GM19035 (cell line): ENCODE results near the gene PRDX3.
"Not testable (repeated sequence)": the region's sequence is repeated elsewhere in the genome, so short reads cannot be mapped to it uniquely, and the experiment has no call there.

Experiments
- ATAC-seq: cut with Tn5 transposase; IDR thresholded peaks from one replicate; pipeline ENCODE4 v1.9.1; 2021; ENCODE audit not compliant: unreplicated experiment

The PRDX3 gene

DNA sequence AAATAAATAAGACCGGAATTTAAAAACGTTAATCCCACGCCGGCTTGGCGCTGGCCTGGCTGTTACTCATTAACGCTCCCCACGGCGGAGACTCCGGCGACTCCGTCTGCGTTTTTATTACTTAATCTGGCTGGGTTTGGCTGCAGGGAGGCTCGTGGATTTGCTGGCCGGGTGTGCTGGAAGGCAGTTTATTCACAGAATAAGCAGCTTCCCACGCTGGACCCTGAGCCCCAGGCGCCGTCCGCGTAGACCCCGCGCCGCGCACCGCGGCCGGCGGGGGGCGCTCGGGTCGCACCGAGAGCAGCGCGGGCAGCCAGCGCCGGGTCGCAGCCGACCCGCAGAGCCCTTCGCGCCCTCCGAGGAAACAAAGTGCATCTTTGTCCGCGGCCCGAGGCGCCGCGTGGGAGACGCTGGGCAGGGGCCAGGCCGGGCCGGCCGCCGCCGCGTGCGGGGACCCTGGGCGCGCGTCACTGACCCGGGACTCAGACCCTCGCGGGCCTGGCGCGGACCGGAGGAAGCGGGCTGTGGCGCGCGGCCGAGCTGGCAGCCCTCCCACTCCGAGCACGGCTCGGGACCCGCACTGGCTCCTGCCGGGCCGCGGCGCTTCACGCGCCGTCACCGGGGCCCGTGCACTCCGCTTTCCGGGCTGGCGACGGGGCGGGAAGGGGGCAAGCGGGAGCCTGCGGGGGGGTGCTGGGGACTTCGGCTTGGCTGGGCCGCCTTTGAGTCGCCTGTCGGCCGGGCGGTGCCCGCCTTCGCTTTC lies 28.2 kb upstream of the PRDX3 start:
- peak; percentile 59 for ATAC-seq

DNA sequence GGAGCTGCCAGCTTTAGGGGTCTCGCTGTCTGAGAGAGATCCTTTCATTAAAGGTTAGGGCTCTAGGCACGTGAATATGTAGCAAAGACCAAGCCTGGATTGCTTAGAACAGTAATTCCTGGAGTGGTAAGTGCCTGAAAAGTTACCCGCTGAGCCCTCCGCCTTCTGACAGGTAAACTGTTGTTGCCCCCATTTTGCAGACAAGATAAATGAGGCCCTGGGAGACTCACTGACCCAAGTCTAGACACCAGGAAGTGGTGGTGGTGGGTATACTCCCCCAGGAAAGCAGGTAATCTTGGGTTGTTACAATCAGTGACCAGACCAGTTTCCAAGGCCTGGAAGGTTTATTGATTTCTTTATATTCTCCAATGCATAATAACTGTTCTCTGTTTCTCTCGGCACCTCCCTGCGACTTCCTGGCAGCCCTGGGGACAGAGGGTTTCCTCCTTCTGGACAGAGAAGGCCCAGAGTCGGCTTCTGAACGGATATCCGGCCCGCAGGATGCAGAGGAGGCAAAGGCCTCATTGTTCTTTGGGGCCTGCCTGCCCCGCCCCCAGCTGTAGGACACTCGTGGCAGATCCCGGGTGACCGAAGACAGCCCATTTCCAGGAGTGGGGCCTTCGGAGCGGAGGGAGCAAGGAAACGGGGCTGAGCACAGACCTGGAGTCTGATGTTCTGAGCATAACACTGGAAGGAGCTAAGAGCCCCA lies 27.4 kb upstream of the PRDX3 start:
- ATAC-seq: peak; percentile 28

GRCh38 chr10:119203006-119203405 lies 24.4 kb upstream of the PRDX3 start:
- ATAC-seq: no peak

DNA sequence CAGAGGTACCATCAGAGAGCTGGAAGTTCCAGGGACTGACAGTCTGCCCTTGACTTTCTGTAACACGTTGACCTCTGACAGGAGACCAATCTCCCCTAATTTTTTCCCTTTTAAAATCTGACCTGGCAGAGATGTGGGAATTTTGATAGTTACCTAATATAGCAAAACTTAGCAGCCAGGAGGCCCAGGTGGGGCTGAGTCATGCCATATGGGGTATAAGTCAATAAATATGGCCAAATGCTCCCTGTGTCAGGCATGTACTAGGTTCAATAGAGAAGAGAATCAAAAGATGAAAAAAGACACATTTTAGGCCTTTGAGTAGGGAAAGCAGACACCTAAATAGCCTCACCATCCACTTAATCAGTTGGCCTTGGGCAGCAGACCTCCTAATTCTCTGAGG lies 22.6 kb upstream of the PRDX3 start:
- no peak for ATAC-seq

DNA sequence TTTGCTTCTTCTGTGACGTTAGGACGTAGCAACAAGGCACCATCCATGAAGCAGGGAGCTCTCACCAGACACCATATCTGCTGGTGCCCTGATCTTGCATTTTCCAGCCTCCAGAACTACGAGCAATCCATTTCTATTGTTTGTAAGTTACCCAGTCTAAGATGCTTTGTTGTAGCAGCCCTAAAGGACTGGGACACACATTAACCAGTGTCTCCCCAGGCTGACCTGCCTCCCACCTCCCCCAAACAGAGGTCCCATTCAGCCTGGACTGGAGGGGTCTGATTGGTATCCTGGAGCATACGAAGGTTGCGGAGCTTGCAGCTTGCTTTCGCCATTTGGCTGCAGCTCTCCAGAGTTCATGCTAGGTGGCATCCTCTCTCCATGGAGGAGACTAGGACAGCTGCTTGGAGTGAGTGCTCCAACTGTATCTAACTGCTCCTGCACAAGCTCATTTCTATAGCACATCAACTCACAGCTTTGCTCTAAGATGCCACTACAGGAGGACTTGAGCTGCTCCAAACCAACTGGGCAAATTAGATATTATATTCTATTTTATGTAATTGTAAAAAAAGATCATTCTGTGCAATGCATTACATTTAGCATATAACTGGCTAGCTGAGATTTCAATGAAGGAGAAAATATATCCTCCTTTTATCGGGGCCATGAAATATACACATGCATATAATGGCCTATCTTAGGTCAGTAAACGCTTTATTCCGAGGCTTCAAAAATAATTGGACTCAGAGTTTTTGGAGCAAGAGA lies 20.8 kb upstream of the PRDX3 start:
- ATAC-seq: peak; percentile 56

DNA sequence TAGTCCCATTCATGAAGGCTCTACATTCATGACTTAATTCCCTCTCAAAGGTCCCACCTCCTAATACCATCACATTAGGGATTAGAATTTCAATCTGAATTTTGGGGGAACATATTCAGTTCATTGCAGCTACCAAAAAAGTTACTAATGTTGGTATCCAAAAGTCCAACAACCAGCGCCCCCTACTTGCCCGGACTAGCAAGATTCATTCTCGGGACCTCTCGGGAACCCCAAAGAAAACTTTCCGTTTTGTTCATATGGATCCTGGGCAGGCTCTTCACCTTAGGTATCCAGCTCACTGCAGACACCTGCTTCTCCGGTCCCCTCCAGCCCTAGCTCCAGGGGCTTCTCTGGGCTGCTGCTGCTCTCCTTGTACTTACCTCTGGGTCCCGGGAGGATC lies 19.8 kb upstream of the PRDX3 start:
- ATAC-seq: no peak

DNA sequence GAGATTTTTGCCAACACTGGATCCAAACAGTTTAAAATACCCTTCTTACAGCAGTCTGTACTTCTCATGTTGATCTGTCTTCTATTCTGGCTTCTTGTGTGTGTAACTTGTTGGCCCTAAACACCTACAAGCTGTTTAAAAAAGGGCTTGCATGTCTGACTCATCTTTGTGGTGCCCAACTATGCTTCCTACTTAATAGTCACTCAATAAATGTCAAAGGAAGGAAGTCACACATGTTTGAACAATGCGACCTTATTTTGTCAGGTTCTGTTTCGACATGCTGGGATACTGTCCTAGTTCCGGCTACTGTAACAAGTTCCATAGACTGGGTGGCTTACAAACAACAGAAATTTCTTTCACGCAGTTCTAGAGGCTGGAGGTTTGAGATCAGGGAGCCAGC lies 19.3 kb upstream of the PRDX3 start:
- ATAC-seq: no peak

DNA sequence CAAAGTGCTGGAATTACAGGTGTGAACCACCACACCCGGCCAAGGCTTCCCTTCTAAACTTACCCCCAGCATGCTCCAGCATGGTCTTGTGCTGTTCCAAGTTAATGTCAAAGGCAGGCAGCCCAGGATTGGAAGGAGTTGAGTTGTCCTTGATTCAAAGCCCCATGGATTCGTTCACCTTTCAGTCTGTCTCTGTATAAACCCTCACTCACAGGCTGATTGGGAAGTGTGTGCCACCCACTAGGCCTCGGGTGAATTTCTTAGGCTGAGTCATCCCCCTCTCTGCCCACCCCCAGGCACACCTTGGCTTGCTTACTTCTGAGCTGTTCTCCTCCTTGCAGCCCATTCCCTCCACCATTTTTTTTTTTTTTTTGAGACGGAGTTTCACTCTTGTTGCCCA lies 13.3 kb upstream of the PRDX3 start:
- no peak for ATAC-seq

GRCh38 chr10:119190954-119191785 lies 12.6 kb upstream of the PRDX3 start:
- no peak for ATAC-seq

- no peak for ATAC-seq
These were observed 11.7 kb upstream of the PRDX3 start for GRCh38 chr10:119190353-119190752.

DNA sequence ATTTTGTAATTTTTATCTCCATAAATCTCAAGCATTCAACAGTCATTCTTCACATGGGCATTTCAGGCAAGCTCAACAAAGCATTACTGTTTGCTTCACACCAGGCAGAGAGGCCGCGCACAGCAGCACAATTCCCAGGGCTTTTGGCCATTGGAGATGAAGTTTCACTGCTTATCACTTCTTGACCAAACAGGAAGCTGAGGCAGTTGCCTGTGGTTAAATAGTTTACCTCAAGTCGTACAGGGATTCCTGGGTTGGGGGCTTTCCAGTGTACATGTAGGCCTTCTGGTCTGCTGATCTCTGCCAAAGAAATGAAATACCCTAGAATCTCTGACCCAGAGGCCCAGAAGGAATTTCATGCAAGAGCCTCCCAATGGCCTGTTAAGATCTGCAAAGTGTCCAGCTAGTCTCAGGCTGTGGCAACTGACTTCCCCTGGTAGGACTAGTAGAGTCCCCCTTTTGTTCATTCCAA lies 11.2 kb upstream of the PRDX3 start:
- ATAC-seq: no peak

GRCh38 chr10:119183664-119184412 lies 5.2 kb upstream of the PRDX3 start:
- ATAC-seq: no peak

GRCh38 chr10:119180850-119181400 lies 2.3 kb upstream of the PRDX3 start:
- not testable (repeated sequence) for ATAC-seq

GRCh38 chr10:119177708-119178371 lies 772 bp downstream of the PRDX3 start:
- ATAC-seq: peak; percentile 20

GRCh38 chr10:119176166-119176565 lies 2.4 kb downstream of the PRDX3 start:
- ATAC-seq: no peak

GRCh38 chr10:119174109-119174508 lies 4.5 kb downstream of the PRDX3 start:
- no peak for ATAC-seq

DNA sequence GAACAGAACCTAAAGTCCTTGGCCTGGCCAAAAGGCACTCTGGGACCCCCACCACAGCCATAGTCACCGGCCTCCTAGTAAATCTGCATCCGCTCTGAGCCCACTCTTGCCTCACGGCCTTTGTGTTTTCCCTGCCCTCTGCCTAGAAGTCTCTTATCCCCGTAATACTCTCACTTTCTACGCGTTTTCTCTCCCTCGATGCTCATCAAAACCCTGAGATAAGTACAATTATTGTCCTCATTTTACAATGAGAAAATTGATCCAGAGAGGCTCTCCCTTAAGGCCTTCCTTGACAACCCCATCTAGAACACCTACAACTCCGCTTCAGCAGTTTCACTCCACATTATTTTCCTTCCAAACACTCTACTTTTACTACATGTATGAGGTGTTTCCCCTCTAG lies 11.6 kb downstream of the PRDX3 start:
- ATAC-seq: no peak

- no peak for ATAC-seq
These were observed 12.0 kb downstream of the PRDX3 start for GRCh38 chr10:119166564-119166963.

DNA sequence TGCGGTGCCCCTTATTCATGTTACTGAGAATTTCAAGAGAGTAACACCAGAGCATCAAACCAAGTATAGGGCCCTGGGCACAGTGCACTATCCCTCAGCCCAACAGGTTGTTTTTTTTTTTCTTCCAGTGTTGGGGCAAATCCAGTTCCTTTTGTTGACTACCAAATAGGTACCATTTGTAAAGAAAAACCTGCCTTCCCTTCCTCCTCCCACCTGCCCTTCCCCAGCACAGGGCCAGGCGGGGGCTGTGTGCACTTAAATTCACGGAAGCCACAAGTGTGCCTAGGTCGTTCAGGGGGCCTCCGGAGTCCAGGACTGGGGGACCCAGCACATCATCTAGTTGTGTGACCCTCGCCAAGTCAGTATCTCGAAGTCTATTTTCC lies 12.5 kb downstream of the PRDX3 start:
- ATAC-seq: peak; percentile 9
